ENCODE measurements around the gene BTNL9.

Gene BTNL9

GRCh38 chr5:181028032-181028819 lies 11.8 kb upstream of the BTNL9 start:
- DNase-seq (ENCODE audit: insufficient read length), result no peak
- TF ChIP-seq TAF1 (IDR thresholded peaks at IDR 0.05; ENCODE audit: borderline replicate concordance, low read depth, low read length), result no peak
- no peak for TF ChIP-seq POLR2AphosphoS5 (IDR thresholded peaks at IDR 0.05; ENCODE audit: low read depth, low read length)
- TF ChIP-seq POLR2A (IDR thresholded peaks at IDR 0.05; ENCODE audit: low read depth, low read length), result no peak
- no peak for FAIRE-seq

GRCh38 chr5:181031716-181032115 lies 8.3 kb upstream of the BTNL9 start:
- no peak for TF ChIP-seq TAF1 (IDR thresholded peaks at IDR 0.05; ENCODE audit: borderline replicate concordance, low read depth, low read length)
- TF ChIP-seq POLR2A (IDR thresholded peaks at IDR 0.05; ENCODE audit: low read depth, low read length), result no peak
- no peak for TF ChIP-seq POLR2AphosphoS5 (IDR thresholded peaks at IDR 0.05; ENCODE audit: low read depth, low read length)
- DNase-seq (ENCODE audit: insufficient read length) (no peak), FAIRE-seq (no peak)

- no peak for DNase-seq (ENCODE audit: insufficient read length)
- FAIRE-seq, result no peak
- TF ChIP-seq POLR2A (IDR thresholded peaks at IDR 0.05; ENCODE audit: low read depth, low read length) (no peak), POLR2AphosphoS5 (IDR thresholded peaks at IDR 0.05; ENCODE audit: low read depth, low read length) (no peak), TAF1 (IDR thresholded peaks at IDR 0.05; ENCODE audit: borderline replicate concordance, low read depth, low read length) (no peak)
These were observed 3.9 kb upstream of the BTNL9 start for GRCh38 chr5:181035991-181036815.

GRCh38 chr5:181036816-181037364 lies 3.2 kb upstream of the BTNL9 start:
- TF ChIP-seq POLR2AphosphoS5 (IDR thresholded peaks at IDR 0.05; ENCODE audit: low read depth, low read length) (no peak), POLR2A (IDR thresholded peaks at IDR 0.05; ENCODE audit: low read depth, low read length) (no peak), TAF1 (IDR thresholded peaks at IDR 0.05; ENCODE audit: borderline replicate concordance, low read depth, low read length) (no peak)
- FAIRE-seq, result no peak

GRCh38 chr5:181037365-181037861 lies 2.7 kb upstream of the BTNL9 start:
- no peak for FAIRE-seq
- no peak for DNase-seq (ENCODE audit: insufficient read length)
- TF ChIP-seq TAF1 (IDR thresholded peaks at IDR 0.05; ENCODE audit: borderline replicate concordance, low read depth, low read length), result no peak
- no peak for TF ChIP-seq POLR2A (IDR thresholded peaks at IDR 0.05; ENCODE audit: low read depth, low read length)
- no peak for TF ChIP-seq POLR2AphosphoS5 (IDR thresholded peaks at IDR 0.05; ENCODE audit: low read depth, low read length)

More at GRCh38 chr5:181036816-181037364, 3.2 kb upstream of the BTNL9 start:
- DNase-seq (ENCODE audit: insufficient read length), result no peak

- DNase-seq (ENCODE audit: insufficient read length) (no peak), FAIRE-seq (no peak)
- TF ChIP-seq POLR2A (IDR thresholded peaks at IDR 0.05; ENCODE audit: low read depth, low read length) (no peak), POLR2AphosphoS5 (IDR thresholded peaks at IDR 0.05; ENCODE audit: low read depth, low read length) (no peak), TAF1 (IDR thresholded peaks at IDR 0.05; ENCODE audit: borderline replicate concordance, low read depth, low read length) (no peak)
These were observed 595 bp upstream of the BTNL9 start for GRCh38 chr5:181039471-181039870.

- FAIRE-seq (no peak), DNase-seq (ENCODE audit: insufficient read length) (no peak)
- TF ChIP-seq POLR2AphosphoS5 (IDR thresholded peaks at IDR 0.05; ENCODE audit: low read depth, low read length), result no peak
- no peak for TF ChIP-seq POLR2A (IDR thresholded peaks at IDR 0.05; ENCODE audit: low read depth, low read length)
- no peak for TF ChIP-seq TAF1 (IDR thresholded peaks at IDR 0.05; ENCODE audit: borderline replicate concordance, low read depth, low read length)
These were observed 522 bp downstream of the BTNL9 start for GRCh38 chr5:181040631-181040945.

- DNase-seq (ENCODE audit: insufficient read length) (no peak), FAIRE-seq (no peak)
- TF ChIP-seq POLR2AphosphoS5 (IDR thresholded peaks at IDR 0.05; ENCODE audit: low read depth, low read length) (no peak), POLR2A (IDR thresholded peaks at IDR 0.05; ENCODE audit: low read depth, low read length) (no peak), TAF1 (IDR thresholded peaks at IDR 0.05; ENCODE audit: borderline replicate concordance, low read depth, low read length) (no peak)
These were observed 977 bp downstream of the BTNL9 start for GRCh38 chr5:181041043-181041442.

- no peak for TF ChIP-seq POLR2AphosphoS5 (IDR thresholded peaks at IDR 0.05; ENCODE audit: low read depth, low read length)
- TF ChIP-seq TAF1 (IDR thresholded peaks at IDR 0.05; ENCODE audit: borderline replicate concordance, low read depth, low read length), result no peak
- TF ChIP-seq POLR2A (IDR thresholded peaks at IDR 0.05; ENCODE audit: low read depth, low read length), result no peak
- DNase-seq (ENCODE audit: insufficient read length), result no peak
- no peak for FAIRE-seq
These were observed 2.1 kb downstream of the BTNL9 start for GRCh38 chr5:181042036-181042713.

- no peak for TF ChIP-seq POLR2A (IDR thresholded peaks at IDR 0.05; ENCODE audit: low read depth, low read length)
- no peak for TF ChIP-seq TAF1 (IDR thresholded peaks at IDR 0.05; ENCODE audit: borderline replicate concordance, low read depth, low read length)
- TF ChIP-seq POLR2AphosphoS5 (IDR thresholded peaks at IDR 0.05; ENCODE audit: low read depth, low read length), result no peak
- no peak for FAIRE-seq
- DNase-seq (ENCODE audit: insufficient read length), result no peak
These were observed 2.7 kb downstream of the BTNL9 start for GRCh38 chr5:181042722-181043121.

Data from GM12892 (cell line).